SK-N-SH (cell line): ENCODE results near the gene RNF113B. TPM values are rescaled to one million over a fixed set of nuclear protein-coding genes. Genes with fewer than 3 reads are reported as not detected.

Experiments used
- CTCF ChIA-PET: fragments of 300-600, 350-600 bp; formaldehyde crosslinking; extraction: SDS; loops from one replicate; lab custom pipeline; 2021; lab: Yijun Ruan, JAX
- POLR2A ChIA-PET: fragments of 350-600 bp; sonication (Branson Sonifier 250); formaldehyde crosslinking; extraction: SDS; loops from one replicate; lab custom pipeline; 2020; ENCODE audit warnings: antibody characterized with exemption, inconsistent platforms; lab: Yijun Ruan, JAX
- DNase-seq: peaks from one replicate; pipeline ENCODE4 v3.0.0; 2012
- H2AFZ ChIP-seq: fragments of 200-600 bp; sonication (generic); 2 replicates; pipeline ENCODE4 v1.8.1; 2016; ENCODE audit warnings: antibody characterized with exemption, mild to moderate bottlenecking, low read depth
- H3F3A ChIP-seq: fragments of 200-600 bp; sonication (generic); replicated peaks from 2 replicates; pipeline ENCODE3; 2016; ENCODE audit warnings: antibody characterized with exemption, mild to moderate bottlenecking; ENCODE audit not compliant: insufficient read depth
- H3K27ac ChIP-seq, 2 experiments: fragments of 200-500 bp in 1 of 2; fragments of 200-600 bp in 1 of 2; sonication (Bioruptor generic) in 1 of 2; sonication (generic), shearing (Covaris generic) in 1 of 2; 2 replicates each; pipeline versions ENCODE4 v1.5.1 to v1.6.1; 2014 to 2016; ENCODE audit warnings: low read depth in 2 of 2, inconsistent platforms in 1 of 2, low read length in 1 of 2, mild to moderate bottlenecking in 1 of 2, mixed read lengths in 1 of 2
- H3K27me3 ChIP-seq: fragments of 200-600 bp; sonication (generic), shearing (Covaris generic); 2 replicates; pipeline ENCODE4 v1.6.1; 2016; ENCODE audit warnings: mixed run types; ENCODE audit not compliant: insufficient read depth
- H3K36me3 ChIP-seq, 2 experiments: fragments of 200-500 bp in 1 of 2; fragments of 200-600 bp in 1 of 2; sonication (Bioruptor generic) in 1 of 2; sonication (generic) in 1 of 2; replicated peaks in 1 of 2; 2 replicates each; pipeline versions ENCODE3 to v1.5.1; 2014 to 2016; ENCODE audit warnings: low read length in 1 of 2, mild to moderate bottlenecking in 1 of 2; ENCODE audit not compliant: insufficient read depth in 2 of 2, control insufficient read depth in 1 of 2
- H3K4me1 ChIP-seq, 2 experiments: fragments of 200-500 bp in 1 of 2; fragments of 200-600 bp in 1 of 2; sonication (Bioruptor generic) in 1 of 2; sonication (generic), shearing (Covaris generic) in 1 of 2; 2 replicates each; pipeline versions ENCODE4 v1.5.1 to v1.6.1; 2014 to 2016; ENCODE audit warnings: low read depth in 1 of 2, low read length in 1 of 2, mixed run types in 1 of 2; ENCODE audit not compliant: insufficient read depth in 2 of 2, control insufficient read depth in 1 of 2
- H3K4me2 ChIP-seq: fragments of 200-600 bp; sonication (generic), shearing (Covaris generic); 2 replicates; pipeline ENCODE4 v1.6.1; 2017; ENCODE audit warnings: mixed run types
- H3K4me3 ChIP-seq, 2 experiments: fragments of 200-500 bp in 1 of 2; fragments of 200-600 bp in 1 of 2; sonication (Bioruptor generic) in 1 of 2; sonication (generic), shearing (Covaris generic) in 1 of 2; 2 replicates each; pipeline versions ENCODE4 v1.5.1 to v1.8.1; 2014 to 2016; ENCODE audit warnings: low read depth in 2 of 2, inconsistent platforms in 1 of 2, low read length in 1 of 2, mild to moderate bottlenecking in 1 of 2, mixed read lengths in 1 of 2, moderate library complexity in 1 of 2
- H3K79me2 ChIP-seq: fragments of 200-600 bp; sonication (generic); 2 replicates; pipeline ENCODE4 v1.8.1; 2017; ENCODE audit warnings: mild to moderate bottlenecking; ENCODE audit not compliant: insufficient read depth
- H3K9ac ChIP-seq: fragments of 200-600 bp; sonication (generic); 2 replicates; pipeline ENCODE4 v1.6.1; 2017; ENCODE audit warnings: mixed run types
- H3K9me2 ChIP-seq: fragments of 200-600 bp; sonication (generic); 2 replicates; pipeline ENCODE4 v1.6.1; 2017; ENCODE audit warnings: mixed run types
- H3K9me3 ChIP-seq: fragments of 200-600 bp; sonication (generic); 2 replicates; pipeline ENCODE4 v1.6.1; 2017; ENCODE audit warnings: mixed run types, mild to moderate bottlenecking, moderate library complexity
- H4K20me1 ChIP-seq: fragments of 200-600 bp; sonication (generic); 2 replicates; pipeline ENCODE4 v1.6.1; 2017; ENCODE audit warnings: mild to moderate bottlenecking, mixed run types; ENCODE audit not compliant: insufficient read depth
- ELF1 ChIP-seq: IDR thresholded peaks from 2 replicates; pipeline ENCODE4 v1.4.0; 2012
- EP300 ChIP-seq, 2 experiments: IDR thresholded peaks; 2 replicates each; pipeline versions ENCODE4 v1.4.0 to v1.6.1; 2012; ENCODE audit warnings: borderline replicate concordance in 1 of 2, low read depth in 1 of 2, low read length in 1 of 2
- FOXJ3 ChIP-seq: sonication (generic); formaldehyde crosslinking; IDR thresholded peaks from 2 replicates; pipeline ENCODE4 v1.5.1; 2020; ENCODE audit warnings: mild to moderate bottlenecking, missing genetic modification reagents
- GABPA ChIP-seq: IDR thresholded peaks from 2 replicates; pipeline ENCODE4 v1.4.0; 2012; ENCODE audit warnings: low read depth, mild to moderate bottlenecking
- NFIC ChIP-seq: IDR thresholded peaks from 2 replicates; pipeline ENCODE4 v1.4.0; 2012; ENCODE audit warnings: borderline replicate concordance
- NRF1 ChIP-seq: IDR thresholded peaks from 2 replicates; pipeline ENCODE4 v1.6.1; 2012; ENCODE audit warnings: low read depth, mild to moderate bottlenecking, low read length
- POLR2AphosphoS5 ChIP-seq: IDR thresholded peaks from 2 replicates; pipeline ENCODE4 v1.6.1; 2012; ENCODE audit warnings: low read depth, low read length
- RFX5 ChIP-seq: IDR thresholded peaks from 2 replicates; pipeline ENCODE4 v1.6.1; 2012; ENCODE audit warnings: mild to moderate bottlenecking, improper control_type of control experiment, low read length
- SIN3A ChIP-seq: IDR thresholded peaks from 2 replicates; pipeline ENCODE4 v1.6.1; 2012; ENCODE audit warnings: low read depth, mild to moderate bottlenecking, low read length, moderate library complexity, borderline replicate concordance
- SMC3 ChIP-seq: IDR thresholded peaks from 2 replicates; pipeline ENCODE4 v1.6.1; 2012; ENCODE audit warnings: low read depth, low read length, improper control_type of control experiment
- TAF1 ChIP-seq: IDR thresholded peaks from 2 replicates; pipeline ENCODE4 v1.6.1; 2012; ENCODE audit warnings: low read depth, mild to moderate bottlenecking, low read length, moderate library complexity, borderline replicate concordance
- TCF12 ChIP-seq: IDR thresholded peaks from 2 replicates; pipeline ENCODE4 v1.4.0; 2012
- TEAD4 ChIP-seq: IDR thresholded peaks from 2 replicates; pipeline ENCODE4 v1.4.0; 2012; ENCODE audit warnings: mild to moderate bottlenecking, borderline replicate concordance; ENCODE audit not compliant: insufficient read depth
- USF1 ChIP-seq: IDR thresholded peaks from 2 replicates; pipeline ENCODE4 v1.4.0; 2012; ENCODE audit warnings: low read depth, borderline replicate concordance
- WGBS: methylation state at CpG from one replicate; pipeline ENCODE4 v1.1.6; 2017; ENCODE audit warnings: low lambda C conversion rate; 5-methylcytosine and 5-hydroxymethylcytosine counted together
- polyA plus RNA-seq, 3 experiments: library from polyadenylated mRNA; depleted of rRNA; stranded (reverse); fragments of >200 nt; gene quantifications; 2 replicates each; pipeline ENCODE4 v1.2.3, GENCODE V29; 2012
- TF ChIP-seq, protein P1 (sequence below): fragments of 150-350 bp; IDR thresholded peaks from 2 replicates; pipeline ENCODE4 v1.6.1; 2016; ENCODE audit warnings: mild to moderate bottlenecking, low read depth, low read length
- TF ChIP-seq, protein P2 (sequence below): IDR thresholded peaks from 2 replicates; pipeline ENCODE4 v1.4.0; 2012; ENCODE audit warnings: low read depth, borderline replicate concordance

Gene RNF113B
- polyA plus RNA-seq, 1 of the 3 experiments (the other 2 are of a cell fraction) = not detected

DNA sequence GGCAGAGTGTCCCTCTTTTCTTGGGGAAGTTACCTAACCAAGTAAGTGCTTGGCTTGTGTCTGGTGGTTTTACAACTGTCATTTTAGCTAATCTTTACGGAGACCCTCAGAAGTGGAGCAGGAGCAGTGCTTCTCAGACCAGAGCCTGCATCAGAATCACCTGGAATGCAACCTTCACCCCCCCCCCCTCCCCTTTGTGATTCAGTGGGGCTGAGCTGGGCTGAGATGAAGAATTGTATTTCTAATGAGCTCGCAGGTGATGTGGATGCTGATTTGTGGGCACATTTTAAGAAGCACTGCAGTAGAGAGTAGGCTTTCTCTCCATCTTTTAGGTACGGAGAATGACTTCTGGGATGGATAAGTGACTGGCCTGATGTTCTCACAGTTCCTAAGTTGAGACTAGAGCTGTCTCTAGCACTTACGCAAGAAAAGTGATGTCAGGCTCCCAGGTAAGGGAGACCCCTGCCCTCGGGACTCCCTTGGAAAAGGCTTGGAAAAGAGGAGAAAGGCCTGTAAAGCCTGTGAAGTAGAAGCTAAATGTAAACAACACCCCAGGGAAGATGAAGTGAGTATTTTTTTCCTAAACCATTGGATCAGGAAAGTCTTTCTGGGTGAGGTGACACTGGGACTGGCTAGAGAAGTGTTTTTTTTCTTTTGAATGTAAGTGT lies 23.3 kb upstream of the RNF113B start:
- ChIA-PET CTCF (no interaction called here), POLR2A (no interaction called here)
- Histone ChIP-seq H3K9me3 (no peaks in the 10 kb centered on the region; the same call in 1 of the 2 replicates), H3K4me3 (no peak overlapping the region), H4K20me1 (no peaks in the 10 kb centered on the region), H3K79me2 (peaks cover 52% of the 10 kb centered on the region), H2AFZ (no peak overlapping the region), H3K36me3 (peaks cover 0 to 5% of the 10 kb centered on the region in 2 experiments), H3K4me2 (no peak overlapping the region), H3K27me3 (no peaks in the 10 kb centered on the region), H3K9me2 (no peaks in the 10 kb centered on the region), H3F3A (no peaks in the 10 kb centered on the region), H3K4me1 (no peaks in the 10 kb centered on the region; a peak in 1 of 4 replicates), H3K27ac (no peak overlapping the region), H3K9ac (no peak overlapping the region)
- no peak for TF ChIP-seq NFIC
- no peak for TF ChIP-seq TEAD4
- no peak for TF ChIP-seq GABPA
- no peak for TF ChIP-seq ELF1
- TF ChIP-seq, protein P1, sequence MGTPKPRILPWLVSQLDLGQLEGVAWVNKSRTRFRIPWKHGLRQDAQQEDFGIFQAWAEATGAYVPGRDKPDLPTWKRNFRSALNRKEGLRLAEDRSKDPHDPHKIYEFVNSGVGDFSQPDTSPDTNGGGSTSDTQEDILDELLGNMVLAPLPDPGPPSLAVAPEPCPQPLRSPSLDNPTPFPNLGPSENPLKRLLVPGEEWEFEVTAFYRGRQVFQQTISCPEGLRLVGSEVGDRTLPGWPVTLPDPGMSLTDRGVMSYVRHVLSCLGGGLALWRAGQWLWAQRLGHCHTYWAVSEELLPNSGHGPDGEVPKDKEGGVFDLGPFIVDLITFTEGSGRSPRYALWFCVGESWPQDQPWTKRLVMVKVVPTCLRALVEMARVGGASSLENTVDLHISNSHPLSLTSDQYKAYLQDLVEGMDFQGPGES = no peak
- no peak for TF ChIP-seq SIN3A
- TF ChIP-seq SMC3 = no peak
- TF ChIP-seq FOXJ3 (CRISPR knock-in tag) = no peak
- TF ChIP-seq, protein P2, sequence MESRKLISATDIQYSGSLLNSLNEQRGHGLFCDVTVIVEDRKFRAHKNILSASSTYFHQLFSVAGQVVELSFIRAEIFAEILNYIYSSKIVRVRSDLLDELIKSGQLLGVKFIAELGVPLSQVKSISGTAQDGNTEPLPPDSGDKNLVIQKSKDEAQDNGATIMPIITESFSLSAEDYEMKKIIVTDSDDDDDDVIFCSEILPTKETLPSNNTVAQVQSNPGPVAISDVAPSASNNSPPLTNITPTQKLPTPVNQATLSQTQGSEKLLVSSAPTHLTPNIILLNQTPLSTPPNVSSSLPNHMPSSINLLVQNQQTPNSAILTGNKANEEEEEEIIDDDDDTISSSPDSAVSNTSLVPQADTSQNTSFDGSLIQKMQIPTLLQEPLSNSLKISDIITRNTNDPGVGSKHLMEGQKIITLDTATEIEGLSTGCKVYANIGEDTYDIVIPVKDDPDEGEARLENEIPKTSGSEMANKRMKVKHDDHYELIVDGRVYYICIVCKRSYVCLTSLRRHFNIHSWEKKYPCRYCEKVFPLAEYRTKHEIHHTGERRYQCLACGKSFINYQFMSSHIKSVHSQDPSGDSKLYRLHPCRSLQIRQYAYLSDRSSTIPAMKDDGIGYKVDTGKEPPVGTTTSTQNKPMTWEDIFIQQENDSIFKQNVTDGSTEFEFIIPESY = no peak
- TF ChIP-seq USF1 = no peak
- TF ChIP-seq RFX5 = no peak
- TF ChIP-seq TAF1 = no peak
- no peak for TF ChIP-seq POLR2AphosphoS5
- no peak for TF ChIP-seq NRF1
- TF ChIP-seq TCF12 = no peak
- no peak for TF ChIP-seq EP300 (IDR thresholded peaks at IDR 0.05; ENCODE audit: borderline replicate concordance in 1 of 2, low read depth in 1 of 2, low read length in 1 of 2)
- no peak for DNase-seq
- WGBS = 98% methylated on average over 5 of the region's 5 CpGs
